ENCODE data around the gene RNF125.
"Not testable (repeated sequence)": the region's sequence is repeated elsewhere in the genome, so short reads cannot be mapped to it uniquely, and the experiment has no call there.

RNF125 gene

GRCh38 chr18:32019949-32020625 is 1.5 kb downstream of the RNF125 start:
- DNase-seq (ENCODE audit: low read depth, low spot score) = not testable (repeated sequence)
- H3K4me3 ChIP-seq (ENCODE audit: low read length) = peak overlapping the region; percentile 73

GRCh38 chr18:32021756-32022564 is 3.3 kb downstream of the RNF125 start:
- H3K4me3 ChIP-seq (ENCODE audit: low read length) = no peak overlapping the region
- DNase-seq (ENCODE audit: low read depth, low spot score) = no peak

- no peak for DNase-seq (ENCODE audit: low read depth, low spot score)
- no peak overlapping the region for H3K4me3 ChIP-seq (ENCODE audit: low read length)
Measured at GRCh38 chr18:32025744-32026143, 7.1 kb downstream of the RNF125 start.

GRCh38 chr18:32026491-32027086 is 8.0 kb downstream of the RNF125 start:
- no peak for DNase-seq (ENCODE audit: low read depth, low spot score)
- no peak overlapping the region for H3K4me3 ChIP-seq (ENCODE audit: low read length)

GRCh38 chr18:32029558-32029957 is 10.9 kb downstream of the RNF125 start:
- H3K4me3 ChIP-seq (ENCODE audit: low read length) = no peak overlapping the region
- DNase-seq (ENCODE audit: low read depth, low spot score) = no peak

GRCh38 chr18:32032609-32033008 is 14.0 kb downstream of the RNF125 start:
- no peak overlapping the region for H3K4me3 ChIP-seq (ENCODE audit: low read length)
- DNase-seq (ENCODE audit: low read depth, low spot score) = no peak

GRCh38 chr18:32036506-32037180 is 18.0 kb downstream of the RNF125 start:
- DNase-seq (ENCODE audit: low read depth, low spot score) = no peak
- no peak overlapping the region for H3K4me3 ChIP-seq (ENCODE audit: low read length)

GRCh38 chr18:32037616-32038015 is 19.0 kb downstream of the RNF125 start:
- DNase-seq (ENCODE audit: low read depth, low spot score) = no peak
- no peak overlapping the region for H3K4me3 ChIP-seq (ENCODE audit: low read length)

GRCh38 chr18:32040936-32041335 is 22.3 kb downstream of the RNF125 start:
- peak overlapping the region; percentile 9 for H3K4me3 ChIP-seq (ENCODE audit: low read length)
- DNase-seq (ENCODE audit: low read depth, low spot score) = peak; percentile 93

GRCh38 chr18:32042337-32042736 is 23.7 kb downstream of the RNF125 start:
- no peak for DNase-seq (ENCODE audit: low read depth, low spot score)

GRCh38 chr18:32048507-32049091 is 30.0 kb downstream of the RNF125 start:
- H3K4me3 ChIP-seq (ENCODE audit: low read length) = no peak overlapping the region
- DNase-seq (ENCODE audit: low read depth, low spot score) = no peak

More at GRCh38 chr18:32042337-32042736, 23.7 kb downstream of the RNF125 start:
- H3K4me3 ChIP-seq (ENCODE audit: low read length) = no peak overlapping the region

- no peak overlapping the region for H3K4me3 ChIP-seq (ENCODE audit: low read length)
- peak; percentile 53 for DNase-seq (ENCODE audit: low read depth, low spot score)
Measured at GRCh38 chr18:32049393-32050171, 31.0 kb downstream of the RNF125 start.

GRCh38 chr18:32056613-32057358 is 38.2 kb downstream of the RNF125 start:
- no peak for DNase-seq (ENCODE audit: low read depth, low spot score)
- no peak overlapping the region for H3K4me3 ChIP-seq (ENCODE audit: low read length)

GRCh38 chr18:32057624-32058165 is 39.1 kb downstream of the RNF125 start:
- H3K4me3 ChIP-seq (ENCODE audit: low read length) = no peak overlapping the region
- no peak for DNase-seq (ENCODE audit: low read depth, low spot score)

- peak; percentile 14 for DNase-seq (ENCODE audit: low read depth, low spot score)
- no peak overlapping the region for H3K4me3 ChIP-seq (ENCODE audit: low read length)
Measured at GRCh38 chr18:32060026-32060425, 41.4 kb downstream of the RNF125 start.

GRCh38 chr18:32067375-32068167 is 48.9 kb downstream of the RNF125 start:
- H3K4me3 ChIP-seq (ENCODE audit: low read length) = no peak overlapping the region
- DNase-seq (ENCODE audit: low read depth, low spot score) = no peak

- no peak overlapping the region for H3K4me3 ChIP-seq (ENCODE audit: low read length)
Measured at GRCh38 chr18:32072321-32072720, 53.7 kb downstream of the RNF125 start.

More at GRCh38 chr18:32072321-32072720, 53.7 kb downstream of the RNF125 start:
- DNase-seq (ENCODE audit: low read depth, low spot score) = peak; percentile 45
